HG02943 (cell line): ENCODE data around the gene PLEKHG4.

ENCODE experiments used
- ATAC-seq: cut with Tn5 transposase; IDR thresholded peaks from one replicate; pipeline ENCODE4 v1.9.1; 2021; ENCODE audit warnings: mild to moderate bottlenecking, low read depth, moderate library complexity; ENCODE audit not compliant: unreplicated experiment

PLEKHG4 gene

GRCh38 chr16:67326472-67327309, 47.4 kb downstream of the PLEKHG4 start, which contains the start of the genes KCTD19 and LRRC36:
Gene KCTD19 (minus strand): TSS chr16:67326741. CDS start chr16:67326707, 34 bp downstream.
Gene LRRC36 (plus strand): TSS chr16:67326815. CDS start chr16:67326863, 48 bp downstream.
- no peak for ATAC-seq

DNA sequence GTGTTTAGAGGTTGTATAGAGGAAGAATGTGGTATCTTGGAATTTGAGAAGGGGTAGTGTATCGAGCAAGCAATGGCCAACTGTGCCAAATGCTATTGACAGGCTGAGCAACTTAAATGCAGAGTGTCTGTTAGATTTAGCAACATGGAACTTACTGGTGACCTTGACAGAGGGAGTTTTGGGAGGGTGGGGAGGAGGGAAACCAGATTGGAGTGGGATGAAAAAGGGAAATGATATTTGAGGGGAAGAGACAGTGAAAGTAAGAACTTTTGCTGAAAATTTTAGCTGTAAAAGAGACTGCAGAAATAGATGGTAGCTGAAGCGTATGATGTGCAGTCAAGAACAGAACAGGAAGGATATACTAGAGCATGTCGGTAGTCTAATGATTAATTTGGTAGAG, 48.4 kb downstream of the PLEKHG4 start:
- ATAC-seq: no peak

- ATAC-seq: no peak
Measured at GRCh38 chr16:67329901-67330300, 50.6 kb downstream of the PLEKHG4 start.

- no peak for ATAC-seq
Measured at GRCh38 chr16:67333315-67333714, 54.0 kb downstream of the PLEKHG4 start.

- no peak for ATAC-seq
Measured at GRCh38 chr16:67336116-67336515, 56.8 kb downstream of the PLEKHG4 start.

- ATAC-seq: no peak
Measured at GRCh38 chr16:67336648-67337047, 57.3 kb downstream of the PLEKHG4 start.
